Endothelial cell of hepatic sinusoid (primary cell): Measurements from ENCODE around the gene SPCS3.

Experiments
- in situ Hi-C: cut with HindIII; loops from 2 replicates; pipeline ENCODE4 v1.10.0; 2017; ENCODE audit warnings: low sequenced_read_pairs

Gene SPCS3

DNA sequence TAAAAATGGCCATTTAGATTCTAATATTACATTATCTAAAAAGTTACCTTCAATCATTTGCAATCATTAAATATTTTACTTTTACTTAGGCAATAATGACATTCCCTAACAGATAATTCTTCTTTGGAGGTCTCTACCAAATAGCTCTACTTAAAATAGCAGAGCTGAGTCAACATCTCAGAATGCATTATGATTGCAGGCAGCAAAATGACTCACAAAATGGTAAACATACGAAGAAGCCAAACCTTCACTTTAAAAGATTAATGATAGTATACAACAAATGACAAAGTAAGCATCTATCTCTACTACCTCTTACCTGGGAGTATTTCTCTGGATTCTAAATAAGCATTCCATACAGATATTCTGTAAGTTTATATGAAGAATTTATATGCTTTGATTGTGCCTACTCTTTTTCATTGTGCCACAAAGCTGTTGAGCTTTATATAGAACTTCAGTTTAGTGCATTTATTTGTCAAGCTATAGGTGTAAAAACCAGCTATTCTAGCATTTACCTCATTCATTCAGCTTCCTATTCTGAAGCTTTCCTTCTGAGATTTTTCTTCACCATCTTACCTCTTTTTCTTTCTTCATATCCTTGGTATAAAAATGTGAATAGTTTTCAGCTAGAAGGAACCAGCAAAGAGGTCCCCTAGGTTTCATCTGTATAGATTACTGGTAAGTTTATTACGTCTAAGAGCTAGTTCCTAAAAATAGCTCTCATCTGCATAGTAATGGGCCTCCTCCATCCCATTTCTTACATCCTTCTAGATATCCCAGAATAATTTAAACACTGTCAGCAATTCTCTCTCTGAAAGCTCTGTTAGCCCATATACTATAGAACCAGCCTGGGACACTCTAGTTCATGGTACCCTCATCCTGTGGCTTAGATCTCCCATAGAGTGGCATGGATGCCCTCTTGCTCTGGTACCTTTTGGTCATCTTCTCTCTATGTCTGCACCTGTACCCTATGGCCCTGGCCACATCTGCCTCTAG is 17.2 kb upstream of the SPCS3 start:
- in situ Hi-C loops, result no loop called here

GRCh38 chr4:176303938-176304337 is 15.8 kb upstream of the SPCS3 start:
- in situ Hi-C loops, result no loop called here

- in situ Hi-C loops, result no loop called here
These were observed 12.7 kb upstream of the SPCS3 start for GRCh38 chr4:176306837-176307665.

- in situ Hi-C loops, result no loop called here
These were observed 12.2 kb upstream of the SPCS3 start for GRCh38 chr4:176307666-176307930.

GRCh38 chr4:176308441-176308840 is 11.3 kb upstream of the SPCS3 start:
- in situ Hi-C loops, result no loop called here

- in situ Hi-C loops, result no loop called here
These were observed 10.7 kb upstream of the SPCS3 start for GRCh38 chr4:176309046-176309445.

DNA sequence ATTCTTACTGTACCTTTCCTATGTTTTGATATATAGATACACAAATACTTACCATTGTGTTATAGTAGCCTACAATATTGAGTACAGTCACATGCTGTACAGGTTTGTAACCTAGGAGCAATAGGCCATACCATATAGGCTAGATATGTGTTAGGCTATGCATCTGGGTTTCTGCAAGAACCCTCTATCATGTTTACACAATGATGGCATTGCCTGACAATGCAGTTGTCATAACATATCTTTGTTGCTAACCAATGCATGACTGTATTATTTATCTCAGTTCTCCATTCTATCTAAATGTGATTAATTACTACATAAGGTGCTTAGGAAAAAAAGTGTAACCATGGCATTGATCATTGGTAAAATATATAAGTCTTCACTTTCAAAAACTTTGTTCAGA is 10.0 kb upstream of the SPCS3 start:
- in situ Hi-C loops, result no loop called here

DNA sequence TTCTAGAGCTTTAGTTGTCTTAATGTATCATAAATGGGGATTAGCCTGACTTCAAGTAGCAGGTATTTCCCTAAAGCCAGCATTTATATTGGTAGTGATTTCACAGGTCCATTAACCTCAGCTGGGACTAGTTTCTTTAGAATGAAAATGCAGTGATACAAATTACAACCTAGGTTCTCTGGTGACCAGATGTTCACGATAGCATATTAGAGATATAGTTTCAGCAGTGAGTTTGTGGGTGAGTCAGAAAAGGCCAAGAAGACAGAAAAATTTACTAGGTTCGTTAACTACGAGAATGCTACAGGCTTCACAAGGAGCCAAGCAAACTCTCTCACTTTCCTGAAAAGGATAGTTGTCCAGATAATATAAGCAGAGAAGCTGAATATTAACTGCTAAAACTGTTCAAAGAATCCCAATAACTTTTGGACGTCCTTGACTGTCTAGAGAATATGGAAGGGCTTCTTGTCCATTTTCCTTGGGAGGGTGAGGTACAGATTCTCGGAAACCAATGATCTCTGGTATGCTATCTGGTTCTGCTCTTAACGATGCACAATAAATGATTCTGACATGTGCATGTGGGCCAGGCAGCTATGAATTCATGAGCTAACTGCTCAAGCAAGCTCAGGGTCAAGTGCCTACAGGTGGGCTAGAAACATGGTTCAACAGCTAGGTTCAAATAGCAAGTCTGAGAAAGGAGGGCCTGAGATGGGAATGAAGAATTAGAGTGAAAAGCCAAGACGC is 6.0 kb upstream of the SPCS3 start:
- in situ Hi-C loops, result no loop called here

DNA sequence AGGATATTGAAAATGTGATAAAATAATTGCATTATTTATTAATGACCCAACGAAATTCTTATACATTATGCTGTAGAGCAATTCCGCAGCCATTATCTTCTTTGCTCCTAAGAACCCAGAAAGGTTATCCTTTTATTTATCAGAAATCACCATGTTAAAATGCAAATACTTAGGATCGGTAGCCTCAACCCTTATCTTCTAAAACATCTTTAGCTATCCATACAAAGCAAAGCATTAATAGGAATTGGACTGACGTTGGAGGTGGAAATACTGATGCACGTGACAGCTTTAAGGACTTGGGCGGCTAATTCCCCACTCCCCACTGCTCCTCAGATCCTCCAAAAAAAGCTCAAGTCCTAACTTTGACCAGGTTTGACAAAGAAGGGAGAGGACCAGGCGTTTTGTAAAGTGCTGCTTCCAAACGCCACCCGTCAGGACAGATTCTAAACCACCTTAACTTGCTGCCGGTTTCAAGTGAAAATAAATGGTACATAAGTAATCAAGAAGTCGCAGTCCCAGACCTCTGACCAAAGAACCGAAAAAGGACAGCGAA is 539 bp upstream of the SPCS3 start:
- in situ Hi-C loops, result no loop called here

DNA sequence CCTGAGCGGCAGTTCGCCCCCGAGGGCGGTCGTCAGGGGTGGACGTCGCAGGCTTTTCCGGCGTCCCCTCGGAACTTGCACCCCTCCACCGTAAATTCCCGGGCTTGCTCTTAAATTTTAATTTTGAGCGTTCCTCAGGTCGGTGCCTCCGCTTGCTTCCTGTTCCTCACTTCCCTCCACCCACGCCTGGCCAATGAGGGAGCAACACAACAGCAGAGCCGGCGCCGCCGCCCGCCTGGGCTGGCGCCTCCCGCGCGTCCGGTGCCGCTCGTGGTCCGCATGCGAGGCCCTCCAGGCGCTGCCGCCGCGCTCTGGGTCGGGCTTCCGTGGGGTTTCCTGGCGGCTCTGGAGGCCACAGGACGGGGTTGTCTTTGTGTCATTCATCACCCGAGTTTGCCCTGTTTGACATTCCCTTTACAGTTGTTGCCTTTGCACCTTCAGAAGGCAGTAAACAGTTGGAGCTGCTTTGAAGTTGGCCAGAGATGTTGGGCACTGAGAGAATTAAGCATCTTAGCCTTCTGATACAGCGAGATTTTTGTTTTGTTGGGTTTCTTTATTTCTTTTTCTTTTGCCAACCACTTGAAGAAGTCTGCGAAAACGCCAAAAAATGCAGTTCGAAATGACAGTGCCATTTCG is 692 bp downstream of the SPCS3 start:
- in situ Hi-C loops, result no loop called here

DNA sequence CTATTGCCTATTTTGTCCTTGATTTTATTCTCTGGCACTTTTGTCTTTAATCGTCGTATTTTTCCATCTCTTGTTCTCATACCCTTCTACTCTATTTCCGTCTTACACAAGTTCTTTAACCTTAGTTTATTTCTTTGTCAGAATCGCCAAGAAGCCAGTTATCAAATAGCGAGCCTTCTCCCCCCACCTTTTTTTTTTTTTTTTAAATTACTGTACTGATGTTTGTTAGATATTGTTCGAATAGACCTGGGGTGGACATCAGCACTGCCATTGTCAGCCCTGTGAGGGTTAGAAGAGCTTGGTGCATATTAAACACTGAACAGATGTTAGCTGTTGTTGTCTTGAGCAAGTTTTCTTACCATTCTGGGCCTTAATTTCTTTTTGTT is 1.2 kb downstream of the SPCS3 start:
- in situ Hi-C loops, result no loop called here

GRCh38 chr4:176321589-176321988 is 1.8 kb downstream of the SPCS3 start:
- in situ Hi-C loops, result no loop called here

- in situ Hi-C loops, result no loop called here
These were observed 3.9 kb downstream of the SPCS3 start for GRCh38 chr4:176323511-176324160.

GRCh38 chr4:176324876-176325275 is 5.1 kb downstream of the SPCS3 start:
- in situ Hi-C loops, result loop anchor here (25.0 kb wide), 1 partner anchor 363 kb away; no protein-coding TSS in a partner anchor

- in situ Hi-C loops, result loop anchor here (25.0 kb wide), 1 partner anchor 371 kb away; no protein-coding TSS in a partner anchor
These were observed 13.3 kb downstream of the SPCS3 start for GRCh38 chr4:176333076-176333475.

DNA sequence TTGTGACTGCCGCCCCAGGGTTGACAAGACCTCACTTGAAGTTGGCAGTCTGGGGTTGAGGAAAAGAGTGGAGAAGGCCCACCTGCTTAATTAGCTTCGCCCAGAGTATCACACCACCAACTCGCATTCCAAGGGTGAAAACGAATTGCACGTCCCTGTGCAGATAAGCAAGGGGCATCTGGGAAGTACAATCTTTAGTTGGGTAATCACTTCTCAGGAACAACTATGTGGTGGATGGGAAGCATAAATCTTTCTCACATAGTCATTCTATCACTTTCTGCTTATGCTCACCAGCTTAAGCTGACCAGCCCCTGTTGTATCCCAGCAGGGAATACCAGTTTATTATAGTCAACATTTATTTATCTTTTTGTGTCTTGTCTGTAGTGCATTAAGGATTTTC is 14.3 kb downstream of the SPCS3 start:
- in situ Hi-C loops, result loop anchor here (25.0 kb wide), 1 partner anchor 372 kb away; no protein-coding TSS in a partner anchor

DNA sequence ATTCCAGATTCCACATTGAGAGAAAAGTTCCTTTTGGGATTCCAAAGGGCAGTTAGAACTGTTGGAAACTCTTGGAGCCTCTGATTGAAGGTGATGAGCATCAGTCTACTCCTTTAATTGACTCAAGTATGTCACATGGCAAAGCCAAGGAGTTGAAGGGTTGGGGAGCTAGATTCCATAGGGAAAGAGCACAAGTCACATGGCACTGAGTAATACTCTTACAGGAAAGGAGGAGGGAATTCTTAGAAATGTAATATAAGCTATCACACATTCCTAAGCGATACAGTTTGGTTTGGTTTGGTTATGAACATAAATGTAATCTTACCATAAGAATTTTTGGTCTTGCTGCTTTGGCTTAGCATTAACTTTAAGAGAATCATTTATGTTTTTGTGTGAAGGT is 15.7 kb downstream of the SPCS3 start:
- in situ Hi-C loops, result loop anchor here (25.0 kb wide), 1 partner anchor 373 kb away; no protein-coding TSS in a partner anchor

- in situ Hi-C loops, result loop anchor here (5.0 to 25.0 kb wide), 2 partner anchors 133 to 378 kb away; no protein-coding TSS in a partner anchor
These were observed 20.4 kb downstream of the SPCS3 start for GRCh38 chr4:176339936-176340761.
